Measurements from ENCODE around the gene SMURF2. TPM values are rescaled to one million over a fixed set of nuclear protein-coding genes. Genes with fewer than 3 reads are reported as not detected.

The SMURF2 gene
- total and polyA plus RNA-seq, 8 donors: 2.6 to 54.3 (median 17.2) TPM

DNA sequence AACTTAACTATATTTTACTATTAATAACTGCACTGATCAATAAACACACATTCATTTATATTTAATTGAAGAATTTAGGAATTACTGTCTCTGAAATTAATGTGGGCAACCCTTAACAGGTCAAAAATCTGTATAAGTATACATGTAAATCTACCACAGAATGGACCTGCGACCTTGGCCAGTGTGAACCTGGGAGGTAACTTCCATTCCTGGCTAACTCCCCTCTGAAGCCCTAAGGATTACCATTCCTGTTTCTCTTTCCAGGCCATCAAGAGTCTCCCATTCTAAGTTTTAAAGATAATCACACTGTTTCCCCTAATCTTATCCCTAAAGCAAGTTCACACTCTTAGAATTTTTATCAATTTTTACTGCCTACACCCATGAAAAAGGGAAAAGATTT, 58.1 kb downstream of the SMURF2 start:
- TF ChIP-seq POLR2A (IDR thresholded peaks at IDR 0.05): no peak
- TF ChIP-seq, protein P1, sequence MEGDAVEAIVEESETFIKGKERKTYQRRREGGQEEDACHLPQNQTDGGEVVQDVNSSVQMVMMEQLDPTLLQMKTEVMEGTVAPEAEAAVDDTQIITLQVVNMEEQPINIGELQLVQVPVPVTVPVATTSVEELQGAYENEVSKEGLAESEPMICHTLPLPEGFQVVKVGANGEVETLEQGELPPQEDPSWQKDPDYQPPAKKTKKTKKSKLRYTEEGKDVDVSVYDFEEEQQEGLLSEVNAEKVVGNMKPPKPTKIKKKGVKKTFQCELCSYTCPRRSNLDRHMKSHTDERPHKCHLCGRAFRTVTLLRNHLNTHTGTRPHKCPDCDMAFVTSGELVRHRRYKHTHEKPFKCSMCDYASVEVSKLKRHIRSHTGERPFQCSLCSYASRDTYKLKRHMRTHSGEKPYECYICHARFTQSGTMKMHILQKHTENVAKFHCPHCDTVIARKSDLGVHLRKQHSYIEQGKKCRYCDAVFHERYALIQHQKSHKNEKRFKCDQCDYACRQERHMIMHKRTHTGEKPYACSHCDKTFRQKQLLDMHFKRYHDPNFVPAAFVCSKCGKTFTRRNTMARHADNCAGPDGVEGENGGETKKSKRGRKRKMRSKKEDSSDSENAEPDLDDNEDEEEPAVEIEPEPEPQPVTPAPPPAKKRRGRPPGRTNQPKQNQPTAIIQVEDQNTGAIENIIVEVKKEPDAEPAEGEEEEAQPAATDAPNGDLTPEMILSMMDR (IDR thresholded peaks at IDR 0.05): no peak
- TF ChIP-seq POLR2AphosphoS5 (IDR thresholded peaks at IDR 0.05): no peak
- no peak for TF ChIP-seq EP300 (IDR thresholded peaks at IDR 0.05)
- no peaks in the 10 kb centered on the region for H3K9me3 ChIP-seq
- DNase-seq: no peak
- peaks cover 0 to 26% (median 8%) of the 10 kb centered on the region in 4 donors for H3K4me1 ChIP-seq
- intact Hi-C loops (cut with DNase I; ENCODE audit: low total_unique reads): no loop called here
- H3K36me3 ChIP-seq: no peaks in the 10 kb centered on the region
- H3K27ac ChIP-seq: no peak overlapping the region
- H3K27me3 ChIP-seq: no peaks in the 10 kb centered on the region
- 40 to 74% (median 62%) methylated on average over 1 of the region's 1 CpG for WGBS, 5 donors
- no peak overlapping the region for H3K4me3 ChIP-seq

DNA sequence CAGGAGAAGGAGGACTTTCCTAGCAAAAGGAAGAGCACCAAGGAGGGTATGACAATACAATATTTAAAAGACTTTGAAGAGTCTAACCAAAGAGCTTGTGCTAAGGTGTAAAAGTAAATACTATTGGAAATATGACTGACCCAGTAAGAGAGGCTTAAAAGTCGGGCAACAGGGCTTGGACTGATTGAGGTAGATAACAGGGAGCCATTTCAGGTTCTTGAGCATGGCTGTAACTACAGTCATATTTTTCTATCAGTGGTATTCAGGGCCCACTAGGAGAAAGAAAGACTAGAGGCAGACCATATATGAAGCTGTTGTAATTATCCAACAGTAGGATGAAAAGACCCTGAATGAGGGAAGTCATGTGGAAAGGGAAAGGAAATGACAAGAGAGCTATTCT, 62.3 kb downstream of the SMURF2 start:
- H3K4me3 ChIP-seq: no peak overlapping the region
- no peak for DNase-seq
- intact Hi-C loops (cut with DNase I; ENCODE audit: low total_unique reads): no loop called here
- no peaks in the 10 kb centered on the region for H3K27me3 ChIP-seq
- 58 to 92% (median 70%) methylated on average over 1 of the region's 1 CpG for WGBS, 5 donors
- H3K27ac ChIP-seq: no peak overlapping the region
- TF ChIP-seq, protein P1 (IDR thresholded peaks at IDR 0.05): no peak
- no peak for TF ChIP-seq POLR2AphosphoS5 (IDR thresholded peaks at IDR 0.05)
- no peak for TF ChIP-seq EP300 (IDR thresholded peaks at IDR 0.05)
- no peak for TF ChIP-seq POLR2A (IDR thresholded peaks at IDR 0.05)
- peaks cover 0 to 25% (median 12%) of the 10 kb centered on the region in 4 donors for H3K4me1 ChIP-seq
- H3K36me3 ChIP-seq: peaks cover 7 to 29% (median 25%) of the 10 kb centered on the region in 4 donors
- no peaks in the 10 kb centered on the region for H3K9me3 ChIP-seq

DNA sequence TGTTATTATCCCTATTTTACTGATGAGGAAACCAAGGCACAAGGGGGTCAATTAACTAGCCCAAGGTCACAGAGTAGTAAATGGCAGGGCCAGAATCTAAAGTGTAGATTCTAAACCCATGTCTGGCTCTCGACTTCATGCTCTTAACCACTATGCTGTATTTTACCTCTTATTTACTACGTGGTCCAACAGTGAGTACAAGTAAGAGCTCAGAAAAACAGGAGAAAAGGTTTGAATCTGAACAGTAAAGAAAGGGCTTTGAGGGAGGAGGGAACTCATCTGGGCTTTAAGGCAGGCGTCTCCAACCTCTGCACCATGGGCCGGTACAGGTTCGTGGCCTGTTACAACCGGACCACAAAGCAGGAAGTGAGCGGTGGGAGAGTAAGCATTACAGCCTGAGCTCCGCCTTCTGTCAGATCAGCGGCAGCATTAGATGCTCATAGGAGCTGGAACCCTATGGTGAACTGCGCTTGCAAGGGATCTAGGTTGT, 62.9 kb downstream of the SMURF2 start:
- WGBS, 5 donors: 60 to 73% (median 67%) methylated on average over 10 of the region's 10 CpGs
- Histone ChIP-seq H3K27ac (no peak overlapping the region), H3K36me3 (peaks cover 7 to 35% (median 31%) of the 10 kb centered on the region in 4 donors), H3K4me1 (peaks cover 0 to 24% (median 10%) of the 10 kb centered on the region in 4 donors), H3K27me3 (no peaks in the 10 kb centered on the region), H3K4me3 (no peak overlapping the region), H3K9me3 (no peaks in the 10 kb centered on the region)
- DNase-seq: peak; percentile 32 to 55
- TF ChIP-seq EP300 (IDR thresholded peaks at IDR 0.05): no peak
- TF ChIP-seq, protein P1 (IDR thresholded peaks at IDR 0.05): no peak
- TF ChIP-seq POLR2A (IDR thresholded peaks at IDR 0.05): no peak
- TF ChIP-seq POLR2AphosphoS5 (IDR thresholded peaks at IDR 0.05): no peak
- intact Hi-C loops (cut with DNase I; ENCODE audit: low total_unique reads): no loop called here

DNA sequence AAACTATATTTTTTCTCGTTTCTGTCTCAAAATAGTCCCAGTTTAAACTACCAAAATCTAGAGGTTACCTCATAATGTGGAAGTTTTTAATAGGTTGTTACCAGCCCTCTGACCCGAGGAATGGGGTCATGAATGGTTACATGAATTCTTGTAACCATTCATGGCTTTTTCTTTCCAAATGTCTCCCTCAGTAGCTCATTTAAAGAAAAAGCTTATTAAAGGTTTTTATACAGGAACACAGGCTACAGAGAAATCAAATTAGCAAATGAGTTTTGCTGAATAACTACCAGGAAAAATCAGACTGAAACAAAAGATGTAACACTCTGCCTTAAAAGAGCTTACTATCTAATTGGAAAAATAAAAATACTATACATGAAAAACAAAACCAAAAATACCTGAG, 63.4 kb downstream of the SMURF2 start:
- Histone ChIP-seq H3K4me1 (peaks cover 0 to 24% (median 9%) of the 10 kb centered on the region in 4 donors), H3K4me3 (no peak overlapping the region), H3K9me3 (no peaks in the 10 kb centered on the region), H3K27ac (no peak overlapping the region), H3K36me3 (peaks cover 7 to 41% (median 37%) of the 10 kb centered on the region in 4 donors), H3K27me3 (no peaks in the 10 kb centered on the region)
- no peak for DNase-seq
- TF ChIP-seq POLR2AphosphoS5 (IDR thresholded peaks at IDR 0.05) (no peak), EP300 (IDR thresholded peaks at IDR 0.05) (no peak), POLR2A (IDR thresholded peaks at IDR 0.05) (no peak)
- TF ChIP-seq, protein P1 (IDR thresholded peaks at IDR 0.05): no peak
- intact Hi-C loops (cut with DNase I; ENCODE audit: low total_unique reads): no loop called here
- WGBS, 5 donors: 75 to 86% (median 81%) methylated on average over 2 of the region's 2 CpGs
